H1 (cell line): Measurements from ENCODE around the gene COX10. TPM values are rescaled to one million over a fixed set of nuclear protein-coding genes. Genes with fewer than 3 reads are reported as not detected.

Experiments used
- CTCF ChIA-PET: fragments of 300-600 bp; sonication (Branson Sonifier 250); formaldehyde crosslinking; loops from one replicate; lab custom pipeline; 2021; ENCODE audit not compliant: partially characterized antibody; lab: Charles Lee
- POLR2A ChIA-PET: fragments of 300-600 bp; sonication (Branson Sonifier 250); formaldehyde crosslinking; loops from one replicate; lab custom pipeline; 2021; ENCODE audit warnings: inconsistent platforms; ENCODE audit not compliant: partially characterized antibody; lab: Charles Lee
- DNase-seq, 2 experiments: peaks; one replicate each; pipeline versions ENCODE4 v3.0.0 to v3.0.0-alpha.2; 2010 to 2022; ENCODE audit warnings: low spot score in 2 of 2, low read depth in 1 of 2, mixed read lengths in 1 of 2
- FAIRE-seq: peaks from 2 replicates; lab custom pipeline; 2011; peaks lifted over from hg19 to GRCh38; lab: Jason Lieb, UNC
- H2AFZ ChIP-seq: 2 replicates; pipeline ENCODE4 v1.8.1; 2012; ENCODE audit warnings: low read length, inconsistent platforms
- H2AK5ac ChIP-seq: 2 replicates; pipeline ENCODE4 v1.6.1; 2013; ENCODE audit warnings: low read depth, low read length
- H2BK120ac ChIP-seq: replicated peaks from 2 replicates; pipeline ENCODE3; 2013; ENCODE audit warnings: low read depth, low read length, inconsistent platforms
- H2BK12ac ChIP-seq: 2 replicates; pipeline ENCODE4 v1.6.1; 2013; ENCODE audit warnings: low read depth, low read length
- H2BK15ac ChIP-seq: 2 replicates; pipeline ENCODE4 v1.6.1; 2013; ENCODE audit warnings: low read length
- H2BK20ac ChIP-seq: 2 replicates; pipeline ENCODE4 v1.6.1; 2013; ENCODE audit warnings: low read length
- H2BK5ac ChIP-seq: 2 replicates; pipeline ENCODE4 v1.6.1; 2013; ENCODE audit warnings: low read depth, low read length
- H3K14ac ChIP-seq: 2 replicates; pipeline ENCODE4 v1.6.1; 2013; ENCODE audit warnings: inconsistent platforms; ENCODE audit not compliant: insufficient read length
- H3K18ac ChIP-seq: 2 replicates; pipeline ENCODE4 v1.6.1; 2013; ENCODE audit warnings: low read length; ENCODE audit errors: extremely low read depth
- H3K23ac ChIP-seq: 2 replicates; pipeline ENCODE4 v1.6.1; 2013; ENCODE audit warnings: inconsistent platforms; ENCODE audit not compliant: insufficient read length
- H3K23me2 ChIP-seq: 2 replicates; pipeline ENCODE4 v1.6.1; 2013; ENCODE audit warnings: low read depth, low read length
- H3K27ac ChIP-seq: 2 replicates; pipeline ENCODE4 v1.6.1; 2011; ENCODE audit warnings: low read depth, low read length, inconsistent platforms
- H3K27me3 ChIP-seq, 4 experiments: replicated peaks in 1 of 4; 1 replicate in 1 of 4; 2 replicates in 3 of 4; pipeline versions ENCODE4 v1.6.1 to v1.8.1; 2011 to 2013; ENCODE audit warnings: low read length in 3 of 4, mild to moderate bottlenecking in 3 of 4, inconsistent platforms in 2 of 4, mixed read lengths in 2 of 4, moderate library complexity in 1 of 4; ENCODE audit not compliant: control insufficient read depth in 3 of 4, insufficient read depth in 3 of 4; ENCODE audit errors: extremely low read depth in 1 of 4
- H3K36me3 ChIP-seq, 4 experiments: 2 replicates each; pipeline versions ENCODE4 v1.6.1 to v1.8.1; 2011 to 2013; ENCODE audit warnings: mild to moderate bottlenecking in 4 of 4, low read length in 3 of 4, moderate library complexity in 2 of 4, control low read depth in 1 of 4, inconsistent platforms in 1 of 4; ENCODE audit not compliant: insufficient read depth in 4 of 4, control insufficient read depth in 2 of 4
- H3K4ac ChIP-seq: replicated peaks from 2 replicates; pipeline ENCODE3; 2013; ENCODE audit warnings: low read length, low read depth, mixed read lengths, inconsistent platforms; ENCODE audit not compliant: insufficient read length
- H3K4me1 ChIP-seq, 4 experiments: replicated peaks in 1 of 4; 1 replicate in 1 of 4; 2 replicates in 3 of 4; pipeline versions ENCODE4 v1.6.1 to v1.8.1; 2011 to 2013; ENCODE audit warnings: low read length in 3 of 4, inconsistent platforms in 2 of 4, mixed read lengths in 1 of 4; ENCODE audit not compliant: insufficient read depth in 4 of 4, control insufficient read depth in 3 of 4
- H3K4me2 ChIP-seq, 2 experiments: 2 replicates each; pipeline versions ENCODE4 v1.6.1 to v1.8.1; 2011 to 2013; ENCODE audit warnings: low read depth in 2 of 2, low read length in 2 of 2, control low read depth in 1 of 2, inconsistent platforms in 1 of 2, mild to moderate bottlenecking in 1 of 2; ENCODE audit not compliant: insufficient read depth in 1 of 2
- H3K4me3 ChIP-seq, 4 experiments: fragments of 200-600, 300-600 bp in 1 of 4; sonication (generic), shearing (Covaris generic), sonication (Bioruptor Twin) in 1 of 4; 2 replicates each; pipeline versions ENCODE4 v1.5.1 to v1.8.1; 2011 to 2016; ENCODE audit warnings: low read length in 4 of 4, low read depth in 3 of 4, control low read depth in 2 of 4, inconsistent platforms in 2 of 4, mild to moderate bottlenecking in 2 of 4, mixed read lengths in 1 of 4, moderate library complexity in 1 of 4; ENCODE audit not compliant: insufficient read depth in 2 of 4; ENCODE audit errors: extremely low read depth in 1 of 4
- H3K56ac ChIP-seq: replicated peaks from 2 replicates; pipeline ENCODE3; 2013; ENCODE audit warnings: low read depth, mild to moderate bottlenecking, mixed read lengths, low read length, inconsistent platforms; ENCODE audit not compliant: insufficient read length
- H3K79me1 ChIP-seq: 2 replicates; pipeline ENCODE4 v1.6.1; 2013; ENCODE audit warnings: low read depth, low read length, control low read depth
- H3K79me2 ChIP-seq, 2 experiments: 2 replicates each; pipeline versions ENCODE4 v1.6.1 to v1.8.1; 2012 to 2013; ENCODE audit warnings: low read length in 2 of 2, mild to moderate bottlenecking in 2 of 2, inconsistent platforms in 1 of 2; ENCODE audit not compliant: insufficient read depth in 2 of 2, control insufficient read depth in 1 of 2
- H3K9ac ChIP-seq, 4 experiments: replicated peaks in 1 of 4; 1 replicate in 1 of 4; 2 replicates in 3 of 4; pipeline versions ENCODE4 v1.6.1 to v1.8.1; 2011 to 2013; ENCODE audit warnings: low read depth in 3 of 4, low read length in 3 of 4, control low read depth in 2 of 4, mild to moderate bottlenecking in 2 of 4, moderate library complexity in 2 of 4, inconsistent platforms in 1 of 4; ENCODE audit errors: extremely low read depth in 1 of 4
- H3K9me3 ChIP-seq, 2 experiments: 2 replicates each; pipeline versions ENCODE4 v1.6.1 to v1.8.1; 2012 to 2013; ENCODE audit warnings: mild to moderate bottlenecking in 2 of 2, moderate library complexity in 2 of 2, control low read depth in 1 of 2, inconsistent platforms in 1 of 2, low read depth in 1 of 2, low read length in 1 of 2, mixed read lengths in 1 of 2; ENCODE audit not compliant: insufficient read depth in 2 of 2
- H4K20me1 ChIP-seq, 2 experiments: replicated peaks in 1 of 2; 2 replicates each; pipeline versions ENCODE3 to v1.8.1; 2011 to 2013; ENCODE audit warnings: inconsistent platforms in 2 of 2, low read length in 2 of 2, mild to moderate bottlenecking in 1 of 2; ENCODE audit not compliant: insufficient read depth in 2 of 2, control insufficient read depth in 1 of 2
- H4K5ac ChIP-seq: 2 replicates; pipeline ENCODE4 v1.6.1; 2013; ENCODE audit warnings: low read length, low read depth, mixed read lengths, inconsistent platforms; ENCODE audit not compliant: insufficient read length
- H4K8ac ChIP-seq: 2 replicates; pipeline ENCODE4 v1.8.0; 2013; ENCODE audit warnings: mild to moderate bottlenecking, moderate library complexity, low read length, inconsistent platforms; ENCODE audit not compliant: insufficient read depth; ENCODE audit errors: extremely low read depth
- H4K91ac ChIP-seq: replicated peaks from 2 replicates; pipeline ENCODE3; 2013; ENCODE audit warnings: low read length, mixed read lengths, inconsistent platforms; ENCODE audit not compliant: insufficient read length
- RXRA ChIP-seq: IDR thresholded peaks from 2 replicates; pipeline ENCODE4 v1.6.1; 2011; ENCODE audit warnings: low read depth, mild to moderate bottlenecking, low read length, moderate library complexity; ENCODE audit not compliant: insufficient read depth
- SIX5 ChIP-seq: IDR thresholded peaks from 2 replicates; pipeline ENCODE4 v1.6.1; 2011; ENCODE audit warnings: mild to moderate bottlenecking, low read depth, low read length
- WGBS, 2 experiments: shearing (Covaris generic) in 1 of 2; methylation state at CpG; one replicate each; pipeline versions ENCODE4 v1.1.6 to v1.1.7; 2013 to 2015; ENCODE audit warnings: low lambda C conversion rate in 2 of 2, mixed read lengths in 2 of 2, inconsistent platforms in 1 of 2, low coverage in 1 of 2, missing lambda C conversion rate in 1 of 2; ENCODE audit not compliant: insufficient replicate concordance in 2 of 2, insufficient coverage in 1 of 2, insufficient read length in 1 of 2; ENCODE audit errors: extremely low coverage in 1 of 2, missing lambda C conversion rate in 1 of 2; 5-methylcytosine and 5-hydroxymethylcytosine counted together
- polyA plus RNA-seq, 7 experiments: library from polyadenylated mRNA; depleted of rRNA in 3 of 7; stranded (reverse) in 5 of 7; unstranded in 2 of 7; fragments of >200 nt in 5 of 7; fragments of 200-250 nt in 2 of 7; gene quantifications; 1 replicate in 5 of 7; 2 replicates in 1 of 7; 4 replicates in 1 of 7; pipeline versions ENCODE4 v1.2.1 to v1.2.3, GENCODE V29; 2011 to 2013; ENCODE audit warnings: missing spikeins in 2 of 7, mixed read lengths in 2 of 7
- total RNA-seq: library from RNA; stranded (reverse); fragmentation: NEBNext Ultra II Directional; extraction: Animal tissue kit (Norgen Biotek cat#: 25700); gene quantifications from 2 replicates; pipeline ENCODE4 v1.2.1, GENCODE V29; 2021

The COX10 gene
- total and polyA plus RNA-seq, 2 of the 8 experiments (the other 6 are each of a cell fraction or from before 2014, with no cell fraction given): 18.0 to 23.0 TPM

DNA sequence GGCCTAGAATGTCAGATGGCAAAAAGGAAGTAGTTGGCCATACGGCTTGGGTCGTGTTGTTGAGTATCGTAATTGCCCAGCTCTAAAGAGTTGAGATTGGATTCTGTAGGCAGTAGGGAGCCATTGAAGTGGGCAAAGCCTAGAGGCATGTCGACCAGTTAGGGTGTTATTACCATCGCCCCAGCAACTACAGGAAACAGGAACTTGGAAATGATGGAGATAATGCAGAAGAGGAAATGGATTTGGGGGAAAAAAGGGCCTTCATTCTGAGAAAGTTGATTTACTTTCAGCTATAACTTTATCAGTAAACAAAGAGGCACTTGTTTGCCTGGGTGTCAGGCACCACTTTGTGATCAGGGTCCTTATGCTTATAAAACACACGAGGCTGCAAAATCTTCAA is 52.6 kb downstream of the COX10 start:
- no peak overlapping the region for H2AK5ac ChIP-seq
- no peak overlapping the region for H4K8ac ChIP-seq
- H3K56ac ChIP-seq: no peak overlapping the region
- no peak overlapping the region for H3K14ac ChIP-seq
- H4K5ac ChIP-seq: no peak overlapping the region
- no peak overlapping the region for H2BK20ac ChIP-seq
- no peak overlapping the region for H4K91ac ChIP-seq
- no peaks in the 10 kb centered on the region for H3K23me2 ChIP-seq
- H3K79me1 ChIP-seq: no peaks in the 10 kb centered on the region
- no peak overlapping the region for H3K4me3 ChIP-seq
- no peaks in the 10 kb centered on the region for H3K36me3 ChIP-seq
- no peaks in the 10 kb centered on the region for H3K9me3 ChIP-seq
- no peak overlapping the region for H2BK15ac ChIP-seq
- POLR2A ChIA-PET: no interaction called here
- no peak overlapping the region for H3K27ac ChIP-seq
- H3K4ac ChIP-seq: no peak overlapping the region
- H3K23ac ChIP-seq: no peak overlapping the region
- DNase-seq: no peak
- peaks cover 3 to 11% of the 10 kb centered on the region in 2 experiments; a peak in 2 of 4 replicates for H3K79me2 ChIP-seq
- no peak overlapping the region for H2BK120ac ChIP-seq
- no peaks in the 10 kb centered on the region for H3K27me3 ChIP-seq
- WGBS, 2 experiments: 90% methylated on average over 6 of the region's 6 CpGs; no CpG with 5 or more reads in 1 of the 2 experiments
- no peak overlapping the region for H2BK5ac ChIP-seq
- H3K4me2 ChIP-seq: no peak overlapping the region
- no peak overlapping the region for H2BK12ac ChIP-seq
- H2AFZ ChIP-seq: no peak overlapping the region
- peaks cover 0 to 4% of the 10 kb centered on the region in 2 experiments for H4K20me1 ChIP-seq
- H3K18ac ChIP-seq: no peak overlapping the region
- peaks cover 0 to 5% (median 1%) of the 10 kb centered on the region in 4 experiments; a peak in 3 of 7 replicates for H3K4me1 ChIP-seq
- CTCF ChIA-PET: no interaction called here
- no peak overlapping the region for H3K9ac ChIP-seq
- FAIRE-seq: no peak
- TF ChIP-seq RXRA (no peak), SIX5 (no peak)
